ENCODE data around the gene BCAR3. TPM values are rescaled to one million over a fixed set of nuclear protein-coding genes. Genes with fewer than 3 reads are reported as not detected.
"Not testable (repeated sequence)": the region's sequence is repeated elsewhere in the genome, so short reads cannot be mapped to it uniquely, and the experiment has no call there.

Gene BCAR3
- total RNA-seq, 2 donors from 2014 or later = 32.7 to 48.7 TPM

DNA sequence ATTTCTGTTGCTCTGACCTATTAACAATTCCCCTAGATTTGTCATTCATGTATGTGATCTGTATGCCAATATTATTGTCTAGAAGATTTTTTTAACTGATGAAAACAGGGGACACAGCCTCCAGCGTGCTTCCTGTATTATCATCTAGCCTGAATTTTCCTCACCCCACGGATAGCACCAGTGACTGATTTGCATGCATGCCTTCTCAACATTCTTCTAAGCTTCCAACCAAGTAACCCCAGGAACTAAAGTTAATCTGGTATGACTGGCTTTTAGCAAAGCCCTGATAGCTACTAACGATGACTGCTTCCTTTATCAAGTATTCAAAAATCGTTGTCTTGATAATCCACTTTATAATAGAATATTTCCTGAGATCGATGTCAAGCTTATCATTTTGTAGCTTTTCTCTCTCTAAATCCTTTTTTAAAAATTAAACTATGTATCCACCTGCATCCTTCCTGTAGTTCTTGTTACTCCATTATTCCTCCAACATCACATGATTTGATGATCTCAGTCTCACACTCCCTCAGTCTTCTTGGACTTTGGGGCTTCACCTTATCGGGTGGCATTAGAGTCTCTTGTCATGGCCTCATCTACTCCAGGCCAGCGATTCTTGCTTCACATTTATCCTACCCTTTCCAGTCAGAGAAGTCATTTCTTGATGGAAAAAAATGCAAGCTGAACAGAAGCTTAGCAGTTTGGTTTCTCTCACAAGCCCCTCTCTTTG is 19.0 kb downstream of the BCAR3 start:
- no peaks in the 10 kb centered on the region for H3K27me3 Mint-ChIP-seq (ENCODE audit: insufficient read depth)
- H3K4me1 Mint-ChIP-seq = peaks cover 59% of the 10 kb centered on the region
- peaks cover 83% of the 10 kb centered on the region for H3K36me3 ChIP-seq (ENCODE audit: control insufficient read depth, insufficient read depth, low read length)
- H3K4me3 Mint-ChIP-seq = no peak overlapping the region
- H3K27ac ChIP-seq (ENCODE audit: low read depth, low read length) = no peak overlapping the region
- TF ChIP-seq, protein P1, sequence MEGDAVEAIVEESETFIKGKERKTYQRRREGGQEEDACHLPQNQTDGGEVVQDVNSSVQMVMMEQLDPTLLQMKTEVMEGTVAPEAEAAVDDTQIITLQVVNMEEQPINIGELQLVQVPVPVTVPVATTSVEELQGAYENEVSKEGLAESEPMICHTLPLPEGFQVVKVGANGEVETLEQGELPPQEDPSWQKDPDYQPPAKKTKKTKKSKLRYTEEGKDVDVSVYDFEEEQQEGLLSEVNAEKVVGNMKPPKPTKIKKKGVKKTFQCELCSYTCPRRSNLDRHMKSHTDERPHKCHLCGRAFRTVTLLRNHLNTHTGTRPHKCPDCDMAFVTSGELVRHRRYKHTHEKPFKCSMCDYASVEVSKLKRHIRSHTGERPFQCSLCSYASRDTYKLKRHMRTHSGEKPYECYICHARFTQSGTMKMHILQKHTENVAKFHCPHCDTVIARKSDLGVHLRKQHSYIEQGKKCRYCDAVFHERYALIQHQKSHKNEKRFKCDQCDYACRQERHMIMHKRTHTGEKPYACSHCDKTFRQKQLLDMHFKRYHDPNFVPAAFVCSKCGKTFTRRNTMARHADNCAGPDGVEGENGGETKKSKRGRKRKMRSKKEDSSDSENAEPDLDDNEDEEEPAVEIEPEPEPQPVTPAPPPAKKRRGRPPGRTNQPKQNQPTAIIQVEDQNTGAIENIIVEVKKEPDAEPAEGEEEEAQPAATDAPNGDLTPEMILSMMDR (conservative IDR thresholded peaks at IDR 0.05) = no peak
- H3K9me3 ChIP-seq (ENCODE audit: control insufficient read depth, low read length) = peaks cover 19% of the 10 kb centered on the region
- H3K36me3 Mint-ChIP-seq (ENCODE audit: low read depth) = peaks cover 67% of the 10 kb centered on the region
- H3K9ac ChIP-seq (ENCODE audit: extremely low read depth, low read length, poor library complexity, severe bottlenecking) = no peak overlapping the region
- peak overlapping the region; percentile 71 for H3K27ac Mint-ChIP-seq
- 81 to 83% methylated on average over 6 to 7 of the region's 7 CpGs for WGBS, 2 experiments (ENCODE audit: insufficient coverage in 1 of 2, insufficient read length in 1 of 2)
- H3K9me3 Mint-ChIP-seq = peaks cover 2% of the 10 kb centered on the region
- H3K27me3 ChIP-seq (ENCODE audit: control insufficient read depth, insufficient read depth, low read length, poor library complexity, severe bottlenecking) = no peaks in the 10 kb centered on the region
- H3K4me3 ChIP-seq (ENCODE audit: low read length) = peak overlapping the region; percentile 68
- no peak for DNase-seq
- peaks cover 35% of the 10 kb centered on the region for H3K4me1 ChIP-seq (ENCODE audit: control insufficient read depth, insufficient read depth, low read length)

DNA sequence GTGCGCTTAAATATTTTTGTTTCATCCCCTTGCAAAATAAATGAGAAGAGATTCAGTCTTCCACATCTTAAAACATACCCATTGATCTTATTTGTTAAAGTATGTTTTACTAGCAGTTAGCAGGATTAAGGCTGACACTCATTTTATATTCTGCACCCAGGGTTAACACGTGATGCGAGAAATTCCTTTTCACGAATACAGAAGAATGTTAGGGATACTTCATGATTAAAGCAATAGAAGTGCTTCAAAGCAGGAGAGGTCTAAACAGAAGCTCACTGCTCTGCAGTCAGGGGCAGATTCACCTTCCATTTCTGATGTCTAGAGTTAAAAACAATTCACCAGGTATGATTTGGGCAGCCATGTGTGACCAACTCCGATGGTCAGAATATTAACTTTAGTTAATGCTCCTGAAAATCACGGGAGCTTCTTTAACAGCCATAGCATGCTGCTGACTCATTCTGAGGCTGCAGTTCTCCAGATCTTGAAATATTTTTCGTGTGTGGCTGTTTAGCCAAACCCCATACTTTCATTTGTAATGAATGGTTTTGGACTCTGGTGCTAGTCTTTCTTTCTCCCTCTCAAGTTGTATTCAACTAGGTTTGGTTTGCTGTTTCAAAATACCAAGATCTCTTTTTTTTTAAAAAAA is 19.7 kb downstream of the BCAR3 start:
- Histone ChIP-seq H3K27ac (ENCODE audit: low read depth, low read length) (no peak overlapping the region), H3K27me3 (ENCODE audit: control insufficient read depth, insufficient read depth, low read length, poor library complexity, severe bottlenecking) (no peaks in the 10 kb centered on the region), H3K9ac (ENCODE audit: extremely low read depth, low read length, poor library complexity, severe bottlenecking) (no peak overlapping the region), H3K36me3 (ENCODE audit: control insufficient read depth, insufficient read depth, low read length) (peaks cover 83% of the 10 kb centered on the region), H3K4me3 (ENCODE audit: low read length) (no peak overlapping the region), H3K4me1 (ENCODE audit: control insufficient read depth, insufficient read depth, low read length) (peaks cover 28% of the 10 kb centered on the region), H3K9me3 (ENCODE audit: control insufficient read depth, low read length) (peaks cover 19% of the 10 kb centered on the region)
- TF ChIP-seq, protein P1 (conservative IDR thresholded peaks at IDR 0.05) = no peak
- WGBS, 2 experiments (ENCODE audit: insufficient coverage in 1 of 2, insufficient read length in 1 of 2) = 85 to 92% methylated on average over 6 to 7 of the region's 7 CpGs
- Mint-ChIP-seq H3K27ac (peak overlapping the region; percentile 71), H3K36me3 (ENCODE audit: low read depth) (peaks cover 64% of the 10 kb centered on the region), H3K9me3 (peaks cover 2% of the 10 kb centered on the region), H3K27me3 (ENCODE audit: insufficient read depth) (no peaks in the 10 kb centered on the region), H3K4me3 (no peak overlapping the region), H3K4me1 (peaks cover 52% of the 10 kb centered on the region)
- DNase-seq = no peak

DNA sequence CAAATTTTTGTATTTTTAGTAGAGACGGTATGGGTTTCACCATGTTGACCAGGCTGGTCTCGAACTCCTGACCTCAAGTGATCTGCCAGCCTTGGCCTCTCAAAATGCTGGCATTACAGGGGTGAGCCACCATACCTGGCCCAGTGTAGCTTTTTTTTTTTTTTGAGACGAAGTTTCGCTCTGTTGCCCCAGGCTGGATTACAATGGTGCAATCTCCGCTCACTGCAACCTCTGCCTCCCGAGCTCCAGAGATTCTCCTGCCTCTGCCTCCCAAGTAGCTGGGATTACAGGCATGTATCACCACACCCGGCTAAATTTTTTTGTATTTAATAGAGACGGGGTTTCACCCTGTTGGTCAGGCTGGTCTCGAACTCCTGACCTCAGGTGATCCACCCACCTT is 20.3 kb downstream of the BCAR3 start:
- H3K9me3 ChIP-seq (ENCODE audit: control insufficient read depth, low read length) = peaks cover 19% of the 10 kb centered on the region
- 94 to 97% methylated on average over 9 of the region's 9 CpGs for WGBS, 2 experiments (ENCODE audit: insufficient coverage in 1 of 2, insufficient read length in 1 of 2)
- not testable (repeated sequence) for H3K27me3 ChIP-seq (ENCODE audit: control insufficient read depth, insufficient read depth, low read length, poor library complexity, severe bottlenecking); H3K4me3 ChIP-seq (ENCODE audit: low read length); H3K4me3 Mint-ChIP-seq; H3K27ac ChIP-seq (ENCODE audit: low read depth, low read length); DNase-seq; H3K9ac ChIP-seq (ENCODE audit: extremely low read depth, low read length, poor library complexity, severe bottlenecking); H3K27me3 Mint-ChIP-seq (ENCODE audit: insufficient read depth); H3K9me3 Mint-ChIP-seq
- H3K4me1 Mint-ChIP-seq = peaks cover 46% of the 10 kb centered on the region
- peaks cover 64% of the 10 kb centered on the region for H3K36me3 Mint-ChIP-seq (ENCODE audit: low read depth)
- H3K36me3 ChIP-seq (ENCODE audit: control insufficient read depth, insufficient read depth, low read length) = peaks cover 83% of the 10 kb centered on the region
- peaks cover 23% of the 10 kb centered on the region for H3K4me1 ChIP-seq (ENCODE audit: control insufficient read depth, insufficient read depth, low read length)
- H3K27ac Mint-ChIP-seq = peak overlapping the region; percentile 71
